Gastrocnemius medialis (tissue), 4 donors: ENCODE measurements around the gene SPEG.

Experiments
- CTCF ChIP-seq, 5 experiments: fragments of 450-650 bp in 3 of 5; fragments of 200-600 bp in 2 of 5; sonication (generic) in 2 of 5; IDR thresholded peaks in 4 of 5; conservative IDR thresholded peaks in 1 of 5; 1 replicate in 4 of 5; 2 replicates in 1 of 5; pipeline ENCODE4 v1.5.1; 2016 to 2019; ENCODE audit warnings: antibody characterized with exemption in 5 of 5, mild to moderate bottlenecking in 3 of 5, moderate library complexity in 3 of 5
- POLR2A ChIP-seq, 2 donors: fragments of 450-650 bp; IDR thresholded peaks; one replicate each; pipeline ENCODE4 v1.6.1; 2017; ENCODE audit warnings: antibody characterized with exemption in 2 of 2, mild to moderate bottlenecking in 2 of 2, moderate library complexity in 2 of 2

DNA sequence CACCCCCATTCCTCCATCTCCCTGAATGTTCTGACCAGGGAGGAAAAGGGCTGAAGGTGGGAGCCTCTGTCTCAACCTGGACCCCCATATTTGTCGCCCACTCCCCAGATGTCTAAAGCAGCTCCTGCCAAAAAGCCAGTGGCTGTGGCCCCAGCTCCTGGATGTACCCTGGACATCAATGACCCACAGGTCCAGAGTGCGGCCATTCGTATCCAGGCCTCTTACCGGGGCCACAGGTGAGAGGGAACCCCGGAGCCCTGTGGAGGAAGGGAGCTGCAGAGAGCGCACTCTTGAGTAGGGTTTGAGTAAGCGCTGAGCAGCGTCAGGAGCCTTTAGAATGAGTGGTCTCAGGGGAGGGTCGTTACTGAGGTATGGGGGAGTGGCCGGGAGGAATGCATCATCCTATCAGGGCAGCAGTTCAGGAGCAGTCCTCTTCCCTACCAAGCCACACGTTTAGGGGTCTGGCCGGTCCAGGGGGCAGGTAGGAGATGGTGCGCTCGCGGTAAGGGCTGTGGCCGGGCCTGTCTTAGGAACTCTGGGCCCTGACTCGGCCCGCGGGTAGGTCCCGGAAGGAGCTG, 61.7 kb downstream of the SPEG start:
- TF ChIP-seq CTCF (IDR thresholded peaks at IDR 0.05 in 4 of 5, conservative IDR thresholded peaks at IDR 0.05 in 1 of 5) (no peak), POLR2A (IDR thresholded peaks at IDR 0.05) (no peak)
